HG03066 (cell line): Measurements from ENCODE around the gene KHDC1.
"Not testable (repeated sequence)": the region's sequence is repeated elsewhere in the genome, so short reads cannot be mapped to it uniquely, and the experiment has no call there.

Experiments used
- ATAC-seq: cut with Tn5 transposase; IDR thresholded peaks from one replicate; pipeline ENCODE4 v1.9.1; 2021; ENCODE audit warnings: low read depth; ENCODE audit not compliant: unreplicated experiment

KHDC1 gene

GRCh38 chr6:73252703-73253102, 10.3 kb downstream of the KHDC1 start:
- no peak for ATAC-seq

- ATAC-seq: no peak
These were observed 13.0 kb downstream of the KHDC1 start for GRCh38 chr6:73250016-73250415.

DNA sequence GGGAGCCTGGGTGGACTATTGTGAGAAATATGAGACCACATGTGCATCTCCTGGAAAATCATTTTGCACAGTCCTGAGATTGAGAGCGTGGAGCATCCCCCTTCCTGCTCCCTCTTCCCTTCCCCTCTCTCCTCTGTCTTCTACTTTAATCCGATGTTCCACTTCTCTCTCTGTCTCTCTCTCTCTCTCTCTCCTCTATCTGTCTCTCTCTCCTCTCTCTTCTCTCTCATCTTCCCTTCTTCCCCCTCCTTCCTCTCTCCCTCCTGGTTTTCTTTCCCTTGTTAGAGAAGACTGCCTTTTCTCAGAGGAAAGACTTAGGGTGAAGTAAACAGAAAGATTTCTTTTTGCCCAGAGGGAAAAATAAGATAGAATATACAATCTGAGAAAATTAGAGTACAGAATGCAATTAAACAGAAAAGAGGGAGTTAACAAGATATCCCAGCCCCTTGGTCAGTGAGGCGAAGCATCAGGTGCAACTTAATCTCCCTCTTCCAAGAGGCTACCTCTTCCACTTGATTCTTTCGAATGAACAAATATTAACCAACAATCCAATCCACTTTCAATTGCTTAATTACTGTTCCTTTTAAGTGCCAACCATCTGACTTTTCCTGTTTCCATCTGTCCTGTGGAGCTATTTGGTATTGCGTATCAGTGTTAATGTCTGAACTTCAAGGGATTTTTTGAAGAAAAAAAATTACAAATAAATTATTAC, 14.6 kb downstream of the KHDC1 start:
- ATAC-seq: no peak

- ATAC-seq: no peak
These were observed 21.0 kb downstream of the KHDC1 start for GRCh38 chr6:73242001-73242400.

DNA sequence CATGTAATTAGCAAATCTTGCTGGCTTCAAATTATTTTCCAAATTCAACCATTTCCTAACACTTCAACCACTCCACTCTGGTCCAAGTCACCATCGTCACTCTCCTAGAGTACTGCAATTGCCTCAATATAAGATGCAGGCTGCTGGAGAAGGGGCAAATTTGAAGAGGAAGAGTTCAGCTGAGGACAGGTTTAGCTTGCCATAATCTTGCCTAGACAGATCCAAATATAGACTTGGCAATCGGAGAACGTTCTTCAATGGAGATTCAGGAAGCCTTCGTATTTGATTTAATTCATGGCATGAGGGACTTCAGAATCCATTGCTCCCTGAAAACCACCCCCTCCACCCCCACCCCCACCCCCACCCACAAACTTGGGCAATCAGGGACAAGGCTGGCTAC, 22.3 kb downstream of the KHDC1 start:
- no peak for ATAC-seq

- no peak for ATAC-seq
These were observed 26.7 kb downstream of the KHDC1 start for GRCh38 chr6:73236144-73236750.

DNA sequence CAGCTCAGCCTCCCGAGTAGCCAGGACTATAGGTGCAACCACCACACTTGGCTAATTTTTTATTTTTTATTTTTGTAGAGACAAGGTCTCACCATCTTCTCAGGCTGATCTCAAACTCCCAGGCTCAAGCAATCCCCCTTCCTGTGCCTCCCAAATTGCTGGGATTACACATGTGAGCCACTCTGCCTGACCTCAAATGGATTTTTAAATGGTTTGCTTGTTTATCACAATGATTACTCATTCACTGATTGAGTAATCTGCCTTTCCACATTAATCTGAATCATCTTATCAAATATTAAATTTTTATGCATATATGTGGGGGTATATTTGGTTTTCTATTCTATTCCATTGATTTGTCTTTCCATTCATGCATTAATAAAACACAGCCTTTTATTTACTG, 28.3 kb downstream of the KHDC1 start:
- ATAC-seq: no peak

- ATAC-seq: not testable (repeated sequence)
These were observed 29.0 kb downstream of the KHDC1 start for GRCh38 chr6:73233971-73234370.

GRCh38 chr6:73233048-73233447, 29.9 kb downstream of the KHDC1 start:
- ATAC-seq: no peak

DNA sequence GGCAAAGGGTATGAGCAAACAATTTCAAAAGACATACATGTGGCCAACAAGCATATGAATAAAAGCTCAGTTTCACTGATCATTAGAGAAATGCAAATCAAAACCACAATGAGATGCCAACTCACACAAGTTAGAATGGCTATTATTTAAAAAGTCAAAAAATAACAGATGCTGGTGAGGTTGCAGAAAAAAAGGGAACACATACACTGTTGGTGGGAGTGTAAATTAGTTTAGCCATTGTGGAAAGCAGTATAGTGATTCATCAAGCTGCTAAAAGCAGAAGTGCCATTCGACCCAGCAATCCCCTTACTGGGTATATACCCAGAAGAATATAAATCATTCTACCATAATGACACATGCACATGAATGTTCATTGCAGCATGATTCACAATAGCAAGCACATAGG, 31.0 kb downstream of the KHDC1 start:
- ATAC-seq: no peak

DNA sequence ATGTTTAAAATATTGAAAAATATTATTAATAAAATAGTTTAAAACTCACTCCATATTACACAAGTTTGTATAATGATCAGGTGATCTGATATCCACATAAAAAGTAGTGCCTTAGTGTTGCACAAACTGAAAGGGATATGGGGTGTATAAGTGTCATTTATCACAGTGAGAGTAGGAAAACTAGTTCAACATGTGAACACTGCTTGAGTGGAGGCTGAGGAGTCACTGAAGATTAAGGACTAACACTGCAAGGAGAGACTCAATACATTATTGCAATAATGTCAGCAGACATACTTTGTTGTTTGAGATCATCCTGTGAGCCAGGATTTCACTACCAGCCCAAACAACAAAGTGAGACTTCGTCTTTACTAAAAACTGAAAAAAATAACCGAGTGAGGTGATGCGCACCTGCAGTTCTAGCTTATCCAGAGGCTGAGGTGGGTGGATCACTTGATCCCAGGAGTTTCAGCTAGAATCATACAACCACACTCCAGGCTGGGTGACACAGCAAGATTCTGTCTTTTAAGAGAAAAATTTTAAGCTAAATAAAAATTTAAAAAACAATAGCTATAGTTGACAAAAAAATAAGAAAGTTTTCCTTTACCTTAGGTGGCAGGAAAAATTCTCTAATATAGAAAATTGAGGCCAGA, 35.3 kb downstream of the KHDC1 start:
- ATAC-seq: no peak

- ATAC-seq: no peak
These were observed 37.6 kb downstream of the KHDC1 start, which contains the start of gene KHDC1L for GRCh38 chr6:73225396-73225795. TSS of gene KHDC1L (minus strand) at chr6:73225496. CDS start at chr6:73225408, 88 bp downstream.

- ATAC-seq: no peak
These were observed 46.1 kb downstream of the KHDC1 start for GRCh38 chr6:73216859-73217258.

- no peak for ATAC-seq
These were observed 53.9 kb downstream of the KHDC1 start for GRCh38 chr6:73209117-73209516.

- ATAC-seq: no peak
These were observed 55.7 kb downstream of the KHDC1 start for GRCh38 chr6:73207221-73207837.

DNA sequence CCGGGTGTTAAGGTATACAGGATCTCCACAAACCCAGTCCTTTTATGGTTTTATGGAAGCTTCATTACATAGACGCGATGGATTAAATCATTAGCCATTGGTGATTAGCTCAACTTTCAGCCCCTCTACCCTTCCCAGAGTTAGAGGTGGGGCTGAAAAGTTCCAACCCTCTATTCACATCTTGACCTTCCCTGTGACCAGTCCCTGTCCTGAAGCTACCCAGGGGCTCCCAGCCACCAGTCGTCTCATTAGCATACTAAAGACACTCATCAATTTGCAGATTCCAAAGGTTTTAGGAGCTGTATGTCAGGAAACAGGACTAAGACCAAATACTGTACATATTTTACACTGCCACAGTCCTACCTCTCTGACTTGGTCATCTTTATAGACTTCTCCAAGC, 58.7 kb downstream of the KHDC1 start:
- no peak for ATAC-seq

DNA sequence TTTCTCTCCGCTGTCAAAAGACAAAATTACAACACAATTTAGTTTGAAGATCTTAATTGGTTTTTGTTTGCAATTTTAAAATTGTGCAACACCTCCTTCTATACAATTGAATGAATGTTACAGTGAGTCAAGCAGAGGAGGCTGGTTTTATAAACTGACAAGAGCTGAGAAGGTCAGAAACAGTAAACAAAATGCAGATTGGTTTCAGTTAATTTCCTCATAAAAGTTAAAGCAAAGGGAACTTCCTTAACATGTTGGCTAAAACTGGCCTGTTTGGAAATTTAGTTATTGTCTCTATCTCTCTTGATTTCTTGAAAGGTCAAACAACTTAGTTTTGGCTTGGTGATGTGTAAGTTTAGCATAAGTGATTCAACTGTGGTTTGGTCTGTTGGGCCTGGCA, 59.9 kb downstream of the KHDC1 start:
- ATAC-seq: no peak

- no peak for ATAC-seq
These were observed 62.3 kb downstream of the KHDC1 start for GRCh38 chr6:73200735-73201134.

- no peak for ATAC-seq
These were observed 62.7 kb downstream of the KHDC1 start for GRCh38 chr6:73200247-73200646.

GRCh38 chr6:73194744-73195143, 68.3 kb downstream of the KHDC1 start:
- no peak for ATAC-seq

- not testable (repeated sequence) for ATAC-seq
These were observed 69.7 kb downstream of the KHDC1 start for GRCh38 chr6:73193302-73193701.
